GM21515 (cell line): ENCODE measurements around the gene KNDC1.
A peak's percentile ranks its signal among the peaks of the same experiment; 100 is the strongest.

Source experiments
- ATAC-seq: cut with Tn5 transposase; IDR thresholded peaks from one replicate; pipeline ENCODE4 v1.9.1; 2021; ENCODE audit not compliant: unreplicated experiment

The KNDC1 gene

GRCh38 chr10:133272301-133272963 lies 112.4 kb downstream of the KNDC1 start:
- ATAC-seq: no peak

- ATAC-seq: no peak
These were observed 113.0 kb downstream of the KNDC1 start for GRCh38 chr10:133272964-133273420.

- ATAC-seq: no peak
These were observed 113.6 kb downstream of the KNDC1 start for GRCh38 chr10:133273534-133274143.

GRCh38 chr10:133274751-133275683 lies 115.0 kb downstream of the KNDC1 start:
- peak; percentile 46 for ATAC-seq

GRCh38 chr10:133275684-133276092 lies 115.7 kb downstream of the KNDC1 start:
- ATAC-seq: peak; percentile 30
